Measurements from ENCODE around the gene KLHDC1. TPM values are rescaled to one million over a fixed set of nuclear protein-coding genes. Genes with fewer than 3 reads are reported as not detected.

KLHDC1 gene
- total RNA-seq, 4 donors from 2014 or later, result 6.6 to 20.3 (median 16.1) TPM

- no peaks in the 10 kb centered on the region for H3K27me3 ChIP-seq
- TF ChIP-seq POLR2A (IDR thresholded peaks at IDR 0.05) (no peak), CTCF (IDR thresholded peaks at IDR 0.05) (no peak), EP300 (IDR thresholded peaks at IDR 0.05) (no peak)
- DNase-seq (ENCODE audit: low spot score in 2 of 2), result no peak
- no peaks in the 10 kb centered on the region for H3K9me3 ChIP-seq
- WGBS, 2 donors, result 0 to 3% methylated on average over 1 of the region's 1 CpG
- H3K4me3 ChIP-seq, result no peak overlapping the region
- peaks cover 0 to 87% (median 4%) of the 10 kb centered on the region in 3 donors for H3K36me3 ChIP-seq
- H3K27ac ChIP-seq, result no peak overlapping the region
- H3K4me1 ChIP-seq, result no peaks in the 10 kb centered on the region
These were observed 99.7 kb downstream of the KLHDC1 start for GRCh38 chr14:49792618-49793017.

- Histone ChIP-seq H3K4me3 (no peak overlapping the region), H3K27me3 (no peaks in the 10 kb centered on the region), H3K27ac (no peak overlapping the region), H3K36me3 (peaks cover 0 to 87% (median 0%) of the 10 kb centered on the region in 3 donors), H3K4me1 (no peaks in the 10 kb centered on the region), H3K9me3 (no peaks in the 10 kb centered on the region)
- WGBS, 2 donors, result 86 to 90% methylated on average over 2 of the region's 2 CpGs
- TF ChIP-seq CTCF (IDR thresholded peaks at IDR 0.05), result no peak
- no peak for TF ChIP-seq POLR2A (IDR thresholded peaks at IDR 0.05)
- no peak for TF ChIP-seq EP300 (IDR thresholded peaks at IDR 0.05)
- DNase-seq (ENCODE audit: low spot score in 2 of 2), result no peak
These were observed 103.1 kb downstream of the KLHDC1 start for GRCh38 chr14:49796025-49796424.

Small RNA genes within 50 kb of the gene (small RNA-seq; reads per million reads assigned to genes)
- gene RNU6ATAC30P, result not detected

Other genes with a start within 250 kb of the KLHDC1 start
- gene RPS29, start 106.7 kb upstream of the KLHDC1 start, total RNA-seq, result 1,000 to 10,000 TPM; 3,106 to 5,465 (median 5,153) TPM
- gene LRR1, start 94.2 kb upstream of the KLHDC1 start, total RNA-seq, result 10 to 100 TPM in 2 of 4 donors, 1 to 10 TPM in 2; 4.6 to 15.3 (median 8.0) TPM
- gene RPL36AL, start 72.5 kb upstream of the KLHDC1 start, total RNA-seq, result 100 to 1,000 TPM; 132 to 206 (median 151) TPM
- 10 to 100 TPM; 21.0 to 24.3 (median 23.8) TPM for gene MGAT2, start 72.3 kb upstream of the KLHDC1 start, total RNA-seq
- gene DNAAF2, start 57.9 kb upstream of the KLHDC1 start, total RNA-seq, result 10 to 100 TPM in 2 of 4 donors, 1 to 10 TPM in 2; 7.8 to 17.2 (median 9.6) TPM
- gene POLE2, start 4.9 kb upstream of the KLHDC1 start, total RNA-seq, result 1 to 10 TPM; 1.1 to 9.6 (median 1.9) TPM
- 10 to 100 TPM; 38.4 to 74.3 (median 66.2) TPM for gene KLHDC2, start 75.0 kb downstream of the KLHDC1 start, total RNA-seq
- 100 to 1,000 TPM; 100 to 215 (median 138) TPM for gene NEMF, start 159.7 kb downstream of the KLHDC1 start, total RNA-seq
- 10 to 100 TPM; 34.7 to 42.0 (median 35.7) TPM for gene ARF6, start 200.0 kb downstream of the KLHDC1 start, total RNA-seq

Measured in tibial nerve (tissue), 4 donors.